ENCODE data around the gene POLD1.
"Not testable (repeated sequence)": the region's sequence is repeated elsewhere in the genome, so short reads cannot be mapped to it uniquely, and the experiment has no call there.

POLD1 gene

GRCh38 chr19:50439130-50439529 is 55.0 kb downstream of the POLD1 start:
- H3K4me3 ChIP-seq (ENCODE audit: low read length); H3K4me1 ChIP-seq (ENCODE audit: control insufficient read depth, insufficient read depth, low read length); H3K27ac ChIP-seq (ENCODE audit: low read length); H3K9me3 ChIP-seq (ENCODE audit: control insufficient read depth, insufficient read depth, low read length); DNase-seq (ENCODE audit: low read depth, low spot score); H3K27me3 ChIP-seq (ENCODE audit: control insufficient read depth, insufficient read depth, low read length); H3K36me3 ChIP-seq (ENCODE audit: control insufficient read depth, insufficient read depth, low read length): not testable (repeated sequence)
- WGBS (ENCODE audit: insufficient coverage, insufficient read length), result 100% methylated on average over 1 of the region's 2 CpGs

- no CpG with 5 or more reads among the region's 1 CpG for WGBS (ENCODE audit: insufficient coverage, insufficient read length)
- Histone ChIP-seq H3K27me3 (ENCODE audit: control insufficient read depth, insufficient read depth, low read length) (no peaks in the 10 kb centered on the region), H3K36me3 (ENCODE audit: control insufficient read depth, insufficient read depth, low read length) (no peaks in the 10 kb centered on the region)
Measured at GRCh38 chr19:50444059-50444458, 59.9 kb downstream of the POLD1 start.

DNA sequence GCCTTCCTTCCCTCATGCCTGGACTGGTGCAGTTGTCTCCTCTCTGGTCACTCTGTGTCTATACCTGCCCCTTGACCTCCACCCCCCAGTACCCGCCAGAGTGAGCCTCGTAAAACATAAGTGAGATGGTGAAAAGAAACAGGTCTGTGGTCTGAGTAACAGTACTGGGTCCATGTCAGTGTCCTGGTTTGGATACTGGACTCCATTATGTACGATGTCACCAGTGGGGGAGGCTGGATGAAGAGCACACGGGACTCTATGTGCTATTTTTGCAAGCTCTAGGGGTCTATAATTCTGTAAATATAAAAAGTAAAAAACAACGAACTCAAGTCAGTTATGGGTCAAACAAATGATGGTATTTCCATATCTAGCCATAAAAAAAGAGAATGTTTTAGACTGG is 62.9 kb downstream of the POLD1 start:
- H3K4me1 ChIP-seq (ENCODE audit: control insufficient read depth, insufficient read depth, low read length), result peaks cover 1% of the 10 kb centered on the region; the same call in 1 of the 2 replicates
- H3K9me3 ChIP-seq (ENCODE audit: control insufficient read depth, insufficient read depth, low read length), result no peaks in the 10 kb centered on the region
- H3K27ac ChIP-seq (ENCODE audit: low read length), result no peak overlapping the region
- WGBS (ENCODE audit: insufficient coverage, insufficient read length), result no CpG with 5 or more reads among the region's 5 CpGs
- H3K4me3 ChIP-seq (ENCODE audit: low read length), result no peak overlapping the region
- DNase-seq (ENCODE audit: low read depth, low spot score), result no peak
- no peaks in the 10 kb centered on the region for H3K27me3 ChIP-seq (ENCODE audit: control insufficient read depth, insufficient read depth, low read length)
- no peaks in the 10 kb centered on the region for H3K36me3 ChIP-seq (ENCODE audit: control insufficient read depth, insufficient read depth, low read length)

More at GRCh38 chr19:50444059-50444458, 59.9 kb downstream of the POLD1 start:
- Histone ChIP-seq H3K4me1 (ENCODE audit: control insufficient read depth, insufficient read depth, low read length) (peaks cover 1% of the 10 kb centered on the region; the same call in 1 of the 2 replicates), H3K27ac (ENCODE audit: low read length) (no peak overlapping the region), H3K9me3 (ENCODE audit: control insufficient read depth, insufficient read depth, low read length) (no peaks in the 10 kb centered on the region), H3K4me3 (ENCODE audit: low read length) (no peak overlapping the region)
- DNase-seq (ENCODE audit: low read depth, low spot score), result no peak

- no peak for DNase-seq (ENCODE audit: low read depth, low spot score)
- peaks cover 1% of the 10 kb centered on the region; the same call in 1 of the 2 replicates for H3K4me1 ChIP-seq (ENCODE audit: control insufficient read depth, insufficient read depth, low read length)
- H3K9me3 ChIP-seq (ENCODE audit: control insufficient read depth, insufficient read depth, low read length), result no peaks in the 10 kb centered on the region
- H3K4me3 ChIP-seq (ENCODE audit: low read length), result no peak overlapping the region
- WGBS (ENCODE audit: insufficient coverage, insufficient read length), result no CpG with 5 or more reads among the region's 10 CpGs
- H3K36me3 ChIP-seq (ENCODE audit: control insufficient read depth, insufficient read depth, low read length), result no peaks in the 10 kb centered on the region
- no peaks in the 10 kb centered on the region for H3K27me3 ChIP-seq (ENCODE audit: control insufficient read depth, insufficient read depth, low read length)
- H3K27ac ChIP-seq (ENCODE audit: low read length), result no peak overlapping the region
Measured at GRCh38 chr19:50447750-50448149, 63.6 kb downstream of the POLD1 start.

DNA sequence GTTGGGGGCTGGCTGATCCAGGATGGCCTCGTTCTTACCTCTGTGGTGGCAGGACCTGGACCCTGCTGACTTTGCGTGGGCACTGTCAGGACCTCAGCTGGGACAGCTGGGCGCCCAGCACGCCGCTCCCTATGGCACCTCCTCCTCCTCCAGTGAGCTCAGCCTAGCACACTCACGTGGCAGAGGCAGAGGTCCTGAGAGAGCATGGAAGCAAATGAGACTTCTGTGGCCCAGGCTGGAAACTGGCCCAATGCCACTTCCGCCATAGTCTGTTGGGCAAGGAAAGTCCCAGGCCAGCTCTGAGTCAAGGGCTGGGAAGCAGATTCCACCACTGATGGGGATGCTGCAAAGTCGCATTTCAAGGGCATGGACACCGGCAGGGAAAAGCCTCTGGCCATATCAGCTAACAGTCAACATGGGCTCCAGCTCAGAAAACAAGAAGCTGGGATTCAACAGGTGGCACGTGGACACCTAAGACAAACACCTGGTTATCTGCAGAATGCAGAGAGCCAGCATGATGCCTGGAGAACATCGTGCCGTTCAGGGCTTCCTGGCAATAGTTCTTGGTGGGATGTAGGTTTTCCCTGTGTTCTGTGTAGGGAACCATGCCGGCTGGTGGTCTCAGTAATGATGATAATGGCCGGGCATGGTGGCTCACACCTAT is 65.2 kb downstream of the POLD1 start:
- no peak for DNase-seq (ENCODE audit: low read depth, low spot score)
- Histone ChIP-seq H3K4me1 (ENCODE audit: control insufficient read depth, insufficient read depth, low read length) (peaks cover 1% of the 10 kb centered on the region; the same call in 1 of the 2 replicates), H3K36me3 (ENCODE audit: control insufficient read depth, insufficient read depth, low read length) (no peaks in the 10 kb centered on the region), H3K27me3 (ENCODE audit: control insufficient read depth, insufficient read depth, low read length) (no peaks in the 10 kb centered on the region), H3K4me3 (ENCODE audit: low read length) (no peak overlapping the region), H3K9me3 (ENCODE audit: control insufficient read depth, insufficient read depth, low read length) (no peaks in the 10 kb centered on the region), H3K27ac (ENCODE audit: low read length) (no peak overlapping the region)
- no CpG with 5 or more reads among the region's 14 CpGs for WGBS (ENCODE audit: insufficient coverage, insufficient read length)

GRCh38 chr19:50450369-50451222 is 66.4 kb downstream of the POLD1 start:
- Histone ChIP-seq H3K4me1 (ENCODE audit: control insufficient read depth, insufficient read depth, low read length) (peaks cover 1% of the 10 kb centered on the region; the same call in 1 of the 2 replicates), H3K27ac (ENCODE audit: low read length) (no peak overlapping the region), H3K9me3 (ENCODE audit: control insufficient read depth, insufficient read depth, low read length) (peaks cover 2% of the 10 kb centered on the region; the same call in 1 of the 2 replicates), H3K4me3 (ENCODE audit: low read length) (no peak overlapping the region), H3K36me3 (ENCODE audit: control insufficient read depth, insufficient read depth, low read length) (no peaks in the 10 kb centered on the region; the same call in 1 of the 2 replicates), H3K27me3 (ENCODE audit: control insufficient read depth, insufficient read depth, low read length) (no peaks in the 10 kb centered on the region)
- no peak for DNase-seq (ENCODE audit: low read depth, low spot score)
- WGBS (ENCODE audit: insufficient coverage, insufficient read length), result no CpG with 5 or more reads among the region's 30 CpGs

- Histone ChIP-seq H3K27me3 (ENCODE audit: control insufficient read depth, insufficient read depth, low read length) (no peaks in the 10 kb centered on the region), H3K9me3 (ENCODE audit: control insufficient read depth, insufficient read depth, low read length) (peaks cover 2% of the 10 kb centered on the region; the same call in 1 of the 2 replicates), H3K4me1 (ENCODE audit: control insufficient read depth, insufficient read depth, low read length) (no peaks in the 10 kb centered on the region; the same call in 1 of the 2 replicates), H3K4me3 (ENCODE audit: low read length) (no peak overlapping the region), H3K27ac (ENCODE audit: low read length) (no peak overlapping the region), H3K36me3 (ENCODE audit: control insufficient read depth, insufficient read depth, low read length) (no peaks in the 10 kb centered on the region; the same call in 1 of the 2 replicates)
- DNase-seq (ENCODE audit: low read depth, low spot score), result no peak
- no CpG with 5 or more reads among the region's 13 CpGs for WGBS (ENCODE audit: insufficient coverage, insufficient read length)
Measured at GRCh38 chr19:50451223-50451534, 67.0 kb downstream of the POLD1 start.

DNA sequence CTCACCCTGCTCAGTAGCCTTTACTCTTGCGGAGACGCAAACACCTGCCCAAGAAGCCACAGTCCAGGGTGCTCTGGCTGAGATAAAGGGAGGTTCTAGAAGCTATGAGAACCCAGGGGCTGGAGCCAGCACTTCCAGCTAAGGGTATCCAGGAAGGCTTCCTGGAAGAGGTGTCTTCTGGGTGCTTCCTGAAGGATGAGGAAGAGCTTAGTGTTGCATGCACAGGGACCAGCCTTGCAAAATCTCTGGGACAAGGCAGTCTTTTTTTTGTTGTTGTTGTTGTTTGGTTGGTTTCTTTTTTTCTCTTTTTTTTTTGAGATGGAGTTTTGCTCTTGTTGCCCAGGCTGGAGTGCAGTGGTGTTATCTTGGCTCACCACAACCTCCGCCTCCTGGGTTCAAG is 69.1 kb downstream of the POLD1 start:
- H3K9me3 ChIP-seq (ENCODE audit: control insufficient read depth, insufficient read depth, low read length), result peaks cover 2% of the 10 kb centered on the region; the same call in 1 of the 2 replicates
- H3K27ac ChIP-seq (ENCODE audit: low read length), result no peak overlapping the region
- WGBS (ENCODE audit: insufficient coverage, insufficient read length), result no CpG with 5 or more reads among the region's 3 CpGs
- no peaks in the 10 kb centered on the region; the same call in 1 of the 2 replicates for H3K4me1 ChIP-seq (ENCODE audit: control insufficient read depth, insufficient read depth, low read length)
- no peaks in the 10 kb centered on the region for H3K27me3 ChIP-seq (ENCODE audit: control insufficient read depth, insufficient read depth, low read length)
- no peaks in the 10 kb centered on the region; the same call in 1 of the 2 replicates for H3K36me3 ChIP-seq (ENCODE audit: control insufficient read depth, insufficient read depth, low read length)
- no peak overlapping the region for H3K4me3 ChIP-seq (ENCODE audit: low read length)
- no peak for DNase-seq (ENCODE audit: low read depth, low spot score)

GRCh38 chr19:50455992-50456391 is 71.8 kb downstream of the POLD1 start:
- H3K36me3 ChIP-seq (ENCODE audit: control insufficient read depth, insufficient read depth, low read length), result no peaks in the 10 kb centered on the region; the same call in 1 of the 2 replicates
- no peaks in the 10 kb centered on the region for H3K27me3 ChIP-seq (ENCODE audit: control insufficient read depth, insufficient read depth, low read length)
- H3K9me3 ChIP-seq (ENCODE audit: control insufficient read depth, insufficient read depth, low read length), result peaks cover 2% of the 10 kb centered on the region; the same call in 1 of the 2 replicates
- WGBS (ENCODE audit: insufficient coverage, insufficient read length), result 100% methylated on average over 1 of the region's 2 CpGs
- DNase-seq (ENCODE audit: low read depth, low spot score), result no peak
- H3K4me3 ChIP-seq (ENCODE audit: low read length), result no peak overlapping the region
- H3K4me1 ChIP-seq (ENCODE audit: control insufficient read depth, insufficient read depth, low read length), result no peaks in the 10 kb centered on the region; the same call in 1 of the 2 replicates
- H3K27ac ChIP-seq (ENCODE audit: low read length), result no peak overlapping the region

DNA sequence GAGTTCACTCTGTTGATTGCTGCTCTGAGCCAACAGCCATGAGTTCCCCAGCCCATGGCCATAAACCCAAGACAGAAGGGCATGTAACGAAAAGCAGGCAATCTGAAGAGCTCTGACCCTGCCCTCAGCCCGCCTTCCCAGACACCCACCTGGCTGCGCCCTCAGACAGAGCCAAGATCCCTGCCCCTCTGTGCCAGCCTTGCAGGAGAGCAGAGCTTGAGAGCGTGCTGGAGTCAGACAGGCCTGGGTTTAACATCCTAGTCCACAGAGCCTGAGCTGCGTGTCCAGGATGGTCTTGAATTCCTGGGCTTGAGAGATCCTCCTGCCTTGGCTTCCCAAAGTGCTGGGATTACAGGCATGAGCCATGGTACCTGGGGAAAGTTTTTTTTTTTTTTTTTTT is 73.2 kb downstream of the POLD1 start:
- WGBS (ENCODE audit: insufficient coverage, insufficient read length), result no CpG with 5 or more reads among the region's 5 CpGs
- H3K27me3 ChIP-seq (ENCODE audit: control insufficient read depth, insufficient read depth, low read length), result no peaks in the 10 kb centered on the region

More for the DNA sequence above, 73.2 kb downstream of the POLD1 start:
- no peak overlapping the region for H3K4me3 ChIP-seq (ENCODE audit: low read length)
- no peaks in the 10 kb centered on the region; the same call in 1 of the 2 replicates for H3K4me1 ChIP-seq (ENCODE audit: control insufficient read depth, insufficient read depth, low read length)
- no peaks in the 10 kb centered on the region; the same call in 1 of the 2 replicates for H3K36me3 ChIP-seq (ENCODE audit: control insufficient read depth, insufficient read depth, low read length)
- H3K9me3 ChIP-seq (ENCODE audit: control insufficient read depth, insufficient read depth, low read length), result peaks cover 2% of the 10 kb centered on the region; the same call in 1 of the 2 replicates
- H3K27ac ChIP-seq (ENCODE audit: low read length), result no peak overlapping the region
- no peak for DNase-seq (ENCODE audit: low read depth, low spot score)

All from iPS DF 6.9 (cell line).